ENCODE data around the gene MVD.
"Not testable (repeated sequence)": the region's sequence is repeated elsewhere in the genome, so short reads cannot be mapped to it uniquely, and the experiment has no call there.

Gene MVD

DNA sequence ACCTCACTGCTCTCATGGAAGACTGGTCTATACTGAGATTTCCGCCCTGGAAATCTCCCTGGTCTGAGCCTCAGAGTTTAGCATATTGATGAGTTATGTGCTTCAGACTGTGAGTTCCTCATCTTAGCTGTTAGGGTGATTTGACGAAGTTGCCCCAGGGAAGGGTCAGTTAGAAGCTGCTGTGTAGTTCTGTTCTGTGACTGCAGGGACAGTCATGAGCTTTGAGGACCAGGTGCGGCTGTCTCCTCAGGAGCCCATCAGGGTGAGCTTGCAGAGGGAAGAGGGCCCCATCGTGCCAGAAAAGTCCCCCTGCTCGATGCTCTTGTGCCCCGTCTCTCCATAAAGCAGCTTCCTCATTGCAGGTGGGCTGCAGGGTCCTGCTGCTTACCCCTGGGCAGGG is 52.8 kb downstream of the MVD start:
- H3K36me3 ChIP-seq (ENCODE audit: control insufficient read depth in 1 of 2, insufficient read depth in 2 of 2, low read length in 2 of 2) = peaks cover 33 to 81% of the 10 kb centered on the region in 2 donors
- no peak overlapping the region for H3K27ac ChIP-seq (ENCODE audit: low read depth, low read length)
- H3K4me1 ChIP-seq (ENCODE audit: control insufficient read depth in 1 of 2, insufficient read depth in 2 of 2, low read length in 2 of 2) = no peaks in the 10 kb centered on the region
- no peaks in the 10 kb centered on the region for H3K9me3 ChIP-seq (ENCODE audit: control insufficient read depth in 1 of 2, low read length in 2 of 2)
- no peak overlapping the region for H3K9ac ChIP-seq (ENCODE audit: low read depth in 1 of 2, low read length in 2 of 2)
- H3K4me3 ChIP-seq (ENCODE audit: low read depth in 1 of 2, low read length in 2 of 2) = no peak overlapping the region
- no peaks in the 10 kb centered on the region for H3K27me3 ChIP-seq (ENCODE audit: control insufficient read depth in 1 of 2, insufficient read depth in 2 of 2, low read length in 2 of 2)

DNA sequence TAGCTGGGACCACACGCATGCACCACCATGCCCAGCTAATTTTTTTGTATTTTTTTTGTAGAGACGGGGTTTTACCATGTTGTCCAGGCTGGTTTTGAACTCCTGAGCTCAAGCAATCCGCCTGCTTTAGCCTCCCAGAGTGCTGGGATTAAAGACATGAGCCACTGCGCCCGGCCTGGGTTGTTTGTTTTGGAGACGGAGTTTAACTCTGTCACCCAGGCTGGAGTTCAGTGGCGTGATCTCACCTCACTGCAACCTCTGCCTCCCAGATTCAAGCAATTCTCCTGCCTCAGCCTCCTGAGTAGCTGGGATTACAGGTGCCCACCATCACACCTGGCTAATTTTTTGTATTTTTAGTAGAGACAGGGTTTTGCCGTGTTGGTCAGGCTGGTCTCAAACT is 53.5 kb downstream of the MVD start:
- not testable (repeated sequence) for H3K27me3 ChIP-seq (ENCODE audit: control insufficient read depth in 1 of 2, insufficient read depth in 2 of 2, low read length in 2 of 2); H3K4me3 ChIP-seq (ENCODE audit: low read depth in 1 of 2, low read length in 2 of 2); H3K27ac ChIP-seq (ENCODE audit: low read depth, low read length); H3K9me3 ChIP-seq (ENCODE audit: control insufficient read depth in 1 of 2, low read length in 2 of 2); H3K9ac ChIP-seq (ENCODE audit: low read depth in 1 of 2, low read length in 2 of 2); H3K4me1 ChIP-seq (ENCODE audit: control insufficient read depth in 1 of 2, insufficient read depth in 2 of 2, low read length in 2 of 2)
- peaks cover 33 to 83% of the 10 kb centered on the region in 2 donors for H3K36me3 ChIP-seq (ENCODE audit: control insufficient read depth in 1 of 2, insufficient read depth in 2 of 2, low read length in 2 of 2)

DNA sequence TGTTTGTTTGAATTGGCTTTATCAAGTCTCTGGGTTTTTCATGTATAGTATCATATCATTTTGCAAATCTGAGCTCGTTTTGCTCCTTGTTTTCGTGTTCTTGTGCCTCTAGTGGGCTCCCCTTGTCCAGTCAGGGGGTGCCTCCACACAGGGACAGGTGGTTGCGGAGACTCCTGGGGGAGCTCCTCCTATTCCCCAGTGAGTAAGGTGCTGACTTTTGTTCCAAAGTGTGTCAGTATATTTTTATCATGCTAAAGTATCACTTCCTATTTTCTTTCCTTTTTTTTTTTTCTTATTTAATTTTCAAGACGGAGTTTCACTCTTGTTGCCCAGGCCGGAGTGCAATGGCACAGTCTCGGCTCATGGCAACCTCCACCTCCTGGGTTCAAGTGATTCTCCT is 54.8 kb downstream of the MVD start:
- Histone ChIP-seq H3K27me3 (ENCODE audit: control insufficient read depth in 1 of 2, insufficient read depth in 2 of 2, low read length in 2 of 2) (no peaks in the 10 kb centered on the region), H3K4me1 (ENCODE audit: control insufficient read depth in 1 of 2, insufficient read depth in 2 of 2, low read length in 2 of 2) (no peaks in the 10 kb centered on the region), H3K4me3 (ENCODE audit: low read depth in 1 of 2, low read length in 2 of 2) (no peak overlapping the region), H3K9me3 (ENCODE audit: control insufficient read depth in 1 of 2, low read length in 2 of 2) (no peaks in the 10 kb centered on the region), H3K36me3 (ENCODE audit: control insufficient read depth in 1 of 2, insufficient read depth in 2 of 2, low read length in 2 of 2) (peaks cover 33 to 80% of the 10 kb centered on the region in 2 donors), H3K27ac (ENCODE audit: low read depth, low read length) (no peak overlapping the region), H3K9ac (ENCODE audit: low read depth in 1 of 2, low read length in 2 of 2) (no peak overlapping the region)

DNA sequence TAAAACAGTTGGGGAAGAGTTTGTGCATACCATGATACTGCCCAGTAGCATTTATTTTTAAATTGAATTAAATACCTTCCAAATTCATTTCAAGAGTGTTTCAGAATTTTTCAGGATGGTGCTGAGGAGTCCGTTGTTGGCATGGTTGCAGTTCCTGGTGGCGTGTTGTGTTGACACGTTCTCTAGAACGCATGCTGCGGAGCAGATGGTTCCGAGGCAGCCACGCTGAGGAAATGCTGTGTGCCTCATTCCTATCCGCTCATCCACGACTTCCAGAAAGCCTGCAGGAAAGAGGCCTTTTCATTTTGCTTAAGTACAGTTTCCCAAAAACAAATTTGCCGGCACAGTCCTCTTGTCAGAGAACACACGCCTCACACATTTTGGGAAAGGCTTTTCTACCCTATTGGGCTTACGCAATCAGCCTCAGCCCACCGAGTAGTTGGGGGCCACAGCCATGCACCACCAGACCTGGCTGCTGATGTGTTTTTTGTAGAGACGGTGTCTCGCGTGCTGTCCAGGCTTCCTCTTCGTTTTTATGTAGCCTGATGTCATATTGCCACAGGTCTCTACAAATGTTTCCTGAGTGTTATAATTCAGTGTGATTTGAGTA is 56.6 kb downstream of the MVD start:
- Histone ChIP-seq H3K4me1 (ENCODE audit: control insufficient read depth in 1 of 2, insufficient read depth in 2 of 2, low read length in 2 of 2) (no peaks in the 10 kb centered on the region), H3K9me3 (ENCODE audit: control insufficient read depth in 1 of 2, low read length in 2 of 2) (no peaks in the 10 kb centered on the region), H3K27me3 (ENCODE audit: control insufficient read depth in 1 of 2, insufficient read depth in 2 of 2, low read length in 2 of 2) (no peaks in the 10 kb centered on the region), H3K4me3 (ENCODE audit: low read depth in 1 of 2, low read length in 2 of 2) (no peak overlapping the region), H3K36me3 (ENCODE audit: control insufficient read depth in 1 of 2, insufficient read depth in 2 of 2, low read length in 2 of 2) (peaks cover 39 to 80% of the 10 kb centered on the region in 2 donors), H3K27ac (ENCODE audit: low read depth, low read length) (no peak overlapping the region), H3K9ac (ENCODE audit: low read depth in 1 of 2, low read length in 2 of 2) (no peak overlapping the region)

DNA sequence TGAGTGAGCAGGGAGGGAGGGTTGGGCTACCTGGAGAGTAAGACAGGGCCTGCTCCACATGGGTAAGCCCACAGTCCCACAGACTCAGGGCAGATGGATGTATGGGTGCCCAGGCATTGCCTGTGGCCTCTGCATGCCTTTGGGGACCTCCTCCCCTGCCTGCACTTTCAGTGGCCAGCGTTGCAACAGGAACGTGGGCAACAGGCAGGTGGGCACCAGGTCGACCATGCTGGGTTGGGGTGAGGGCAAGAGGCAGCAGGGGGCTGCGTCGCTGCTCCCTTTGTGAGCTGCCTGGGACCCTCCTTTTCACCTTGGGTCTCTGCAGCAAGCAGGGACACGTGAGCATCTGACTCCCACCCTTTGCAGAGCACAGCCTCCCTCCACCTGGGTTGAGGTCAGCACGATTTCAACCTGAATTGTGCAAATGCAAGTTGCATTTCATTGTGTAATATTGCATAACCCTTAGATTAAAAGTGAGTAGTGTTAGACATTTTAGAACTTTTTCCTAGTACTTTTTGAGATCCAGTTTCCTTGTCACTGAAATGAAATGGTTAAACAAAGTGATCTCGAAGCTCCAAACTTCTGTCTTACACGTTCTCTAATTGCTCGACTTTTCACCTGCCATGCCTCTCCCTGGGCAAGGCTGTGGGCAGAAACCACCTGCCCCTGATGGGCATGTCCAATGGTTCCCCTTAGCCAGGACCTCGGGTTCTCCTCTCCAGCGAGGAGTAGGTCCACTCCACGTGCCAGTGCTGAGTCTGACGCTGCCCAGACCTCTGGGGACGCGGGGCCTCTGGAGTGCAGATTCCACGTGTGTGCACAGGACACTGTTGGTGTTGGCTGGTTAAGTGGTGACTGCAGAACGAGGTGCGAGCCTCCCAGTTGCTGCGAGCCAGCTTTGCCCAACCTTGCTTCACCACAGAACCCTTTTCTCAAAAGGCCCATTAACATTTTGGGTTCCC is 57.4 kb downstream of the MVD start:
- Histone ChIP-seq H3K36me3 (ENCODE audit: control insufficient read depth in 1 of 2, insufficient read depth in 2 of 2, low read length in 2 of 2) (peaks cover 40 to 80% of the 10 kb centered on the region in 2 donors), H3K27me3 (ENCODE audit: control insufficient read depth in 1 of 2, insufficient read depth in 2 of 2, low read length in 2 of 2) (no peaks in the 10 kb centered on the region), H3K9ac (ENCODE audit: low read depth in 1 of 2, low read length in 2 of 2) (no peak overlapping the region), H3K9me3 (ENCODE audit: control insufficient read depth in 1 of 2, low read length in 2 of 2) (no peaks in the 10 kb centered on the region), H3K4me3 (ENCODE audit: low read depth in 1 of 2, low read length in 2 of 2) (no peak overlapping the region), H3K27ac (ENCODE audit: low read depth, low read length) (no peak overlapping the region), H3K4me1 (ENCODE audit: control insufficient read depth in 1 of 2, insufficient read depth in 2 of 2, low read length in 2 of 2) (no peaks in the 10 kb centered on the region)

DNA sequence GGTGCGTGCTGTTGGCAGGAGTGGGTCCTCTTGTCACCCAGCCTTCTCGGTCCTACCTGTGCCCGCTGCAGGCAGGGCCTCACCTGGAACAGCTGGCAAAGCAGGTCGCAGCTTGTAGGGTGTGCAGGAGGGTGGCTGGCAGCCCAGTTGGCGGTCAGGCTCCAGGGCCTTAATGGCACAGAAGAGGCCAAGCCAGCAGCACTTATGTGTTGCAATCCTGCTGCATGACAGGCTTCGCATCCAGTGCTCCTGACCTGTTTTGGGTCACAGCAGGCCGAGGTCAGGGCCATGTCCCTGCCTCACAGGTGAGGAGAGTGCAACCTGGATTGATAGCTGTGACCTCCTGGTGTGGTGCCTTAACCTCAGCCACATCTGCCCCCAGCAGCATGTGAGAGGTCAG is 60.8 kb downstream of the MVD start:
- no peak overlapping the region for H3K4me3 ChIP-seq (ENCODE audit: low read depth in 1 of 2, low read length in 2 of 2)
- no peak overlapping the region for H3K27ac ChIP-seq (ENCODE audit: low read depth, low read length)
- H3K9ac ChIP-seq (ENCODE audit: low read depth in 1 of 2, low read length in 2 of 2) = no peak overlapping the region
- H3K4me1 ChIP-seq (ENCODE audit: control insufficient read depth in 1 of 2, insufficient read depth in 2 of 2, low read length in 2 of 2) = peaks cover 0 to 5% of the 10 kb centered on the region in 2 donors
- H3K9me3 ChIP-seq (ENCODE audit: control insufficient read depth in 1 of 2, low read length in 2 of 2) = no peaks in the 10 kb centered on the region
- H3K27me3 ChIP-seq (ENCODE audit: control insufficient read depth in 1 of 2, insufficient read depth in 2 of 2, low read length in 2 of 2) = no peaks in the 10 kb centered on the region
- H3K36me3 ChIP-seq (ENCODE audit: control insufficient read depth in 1 of 2, insufficient read depth in 2 of 2, low read length in 2 of 2) = peaks cover 42 to 79% of the 10 kb centered on the region in 2 donors

Measured in duodenal mucosa (tissue), 2 donors.